ENCODE results near the gene WWC1.

- TF ChIP-seq CTCF (IDR thresholded peaks at IDR 0.05 in 2 of 3, conservative IDR thresholded peaks at IDR 0.05 in 1 of 3; ENCODE audit: control insufficient read depth in 2 of 3, extremely low read depth in 1 of 3, insufficient read depth in 1 of 3, low read depth in 3 of 3, low read length in 3 of 3) (no peak), POLR2A (IDR thresholded peaks at IDR 0.05; ENCODE audit: low read depth, low read length) (no peak), RFX5 (IDR thresholded peaks at IDR 0.05; ENCODE audit: low read depth, low read length) (no peak), ATF2 (IDR thresholded peaks at IDR 0.05; ENCODE audit: low read length) (no peak), NKRF (conservative IDR thresholded peaks at IDR 0.05) (no peak), IRF5 (IDR thresholded peaks at IDR 0.05; ENCODE audit: borderline replicate concordance) (no peak), TAF1 (IDR thresholded peaks at IDR 0.05; ENCODE audit: borderline replicate concordance, low read depth, low read length) (no peak), E2F8 (IDR thresholded peaks at IDR 0.05; ENCODE audit: low read depth, partially characterized antibody) (no peak), SRF (IDR thresholded peaks at IDR 0.05; ENCODE audit: low read depth in 2 of 2, low read length in 2 of 2) (no peak)
Observed at GRCh38 chr5:168287362-168287761, 4.1 kb upstream of the WWC1 start.
